Cardiac septum (tissue), 1 donor: ENCODE data around the gene REXO1. TPM values are rescaled to one million over a fixed set of nuclear protein-coding genes. Genes with fewer than 3 reads are reported as not detected.
"Not testable (repeated sequence)": the region's sequence is repeated elsewhere in the genome, so short reads cannot be mapped to it uniquely, and the experiment has no call there.

Source experiments
- DNase-seq: peaks from one replicate; pipeline ENCODE4 v3.0.0-alpha.2; 2020; ENCODE audit warnings: low spot score
- intact Hi-C: fragments of 100-400 bp; cut with DNase I; formaldehyde crosslinking; loops from one replicate; pipeline ENCODE4 v1.14.0; 2022
- total RNA-seq: library from RNA; stranded (reverse); fragmentation: NEBNext Ultra II Directional; extraction: Animal tissue kit (Norgen Biotek cat#: 25700); gene quantifications from one replicate; pipeline ENCODE4 v1.2.1, GENCODE V29; 2021
- donor health status: DM: no; HTN: no; CAD: no.

REXO1 gene
- total RNA-seq, 1 donor from 2014 or later: 16.7 TPM

DNA sequence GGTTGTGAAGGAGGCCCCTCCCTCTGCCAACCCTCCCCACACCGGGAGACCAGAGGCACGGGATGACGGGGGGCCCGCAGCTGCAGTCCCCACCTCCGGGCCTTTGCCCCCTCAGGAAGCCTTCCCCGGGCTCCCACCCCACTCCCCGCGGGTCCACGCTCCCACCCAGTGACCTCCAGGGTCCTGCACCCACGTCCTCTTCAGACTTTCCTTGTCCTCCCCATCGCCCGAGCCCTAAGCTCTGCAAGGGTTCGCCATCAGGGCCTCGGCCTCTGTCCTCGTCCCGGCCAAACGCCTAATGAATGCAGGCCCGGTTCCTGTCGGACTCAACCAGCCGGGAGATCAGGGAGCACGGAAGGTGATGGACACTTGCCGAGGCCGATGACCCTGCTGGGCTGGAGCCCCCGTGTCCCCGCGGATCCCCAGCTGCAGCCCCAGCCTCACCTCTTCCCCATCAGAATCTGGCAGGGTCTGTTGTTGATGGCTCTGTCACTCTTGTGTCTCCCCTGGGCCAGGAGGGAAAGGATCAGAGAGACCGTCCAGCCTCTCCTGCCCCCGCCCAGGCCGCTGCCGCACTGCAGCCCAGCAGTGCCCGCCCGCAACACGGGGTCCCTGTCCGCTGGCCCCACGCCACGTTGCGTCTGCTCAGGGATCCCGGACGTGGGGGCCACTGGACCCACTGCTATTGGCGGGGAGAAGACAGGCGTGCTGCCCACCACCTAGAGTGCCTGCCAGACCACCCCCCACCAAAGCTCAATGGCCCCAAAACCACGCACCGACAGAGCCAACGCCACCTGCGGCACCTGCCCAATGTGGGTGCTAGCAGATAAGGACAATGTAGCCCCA lies 41.9 kb downstream of the REXO1 start:
- DNase-seq: no peak
- intact Hi-C loops: no loop called here

DNA sequence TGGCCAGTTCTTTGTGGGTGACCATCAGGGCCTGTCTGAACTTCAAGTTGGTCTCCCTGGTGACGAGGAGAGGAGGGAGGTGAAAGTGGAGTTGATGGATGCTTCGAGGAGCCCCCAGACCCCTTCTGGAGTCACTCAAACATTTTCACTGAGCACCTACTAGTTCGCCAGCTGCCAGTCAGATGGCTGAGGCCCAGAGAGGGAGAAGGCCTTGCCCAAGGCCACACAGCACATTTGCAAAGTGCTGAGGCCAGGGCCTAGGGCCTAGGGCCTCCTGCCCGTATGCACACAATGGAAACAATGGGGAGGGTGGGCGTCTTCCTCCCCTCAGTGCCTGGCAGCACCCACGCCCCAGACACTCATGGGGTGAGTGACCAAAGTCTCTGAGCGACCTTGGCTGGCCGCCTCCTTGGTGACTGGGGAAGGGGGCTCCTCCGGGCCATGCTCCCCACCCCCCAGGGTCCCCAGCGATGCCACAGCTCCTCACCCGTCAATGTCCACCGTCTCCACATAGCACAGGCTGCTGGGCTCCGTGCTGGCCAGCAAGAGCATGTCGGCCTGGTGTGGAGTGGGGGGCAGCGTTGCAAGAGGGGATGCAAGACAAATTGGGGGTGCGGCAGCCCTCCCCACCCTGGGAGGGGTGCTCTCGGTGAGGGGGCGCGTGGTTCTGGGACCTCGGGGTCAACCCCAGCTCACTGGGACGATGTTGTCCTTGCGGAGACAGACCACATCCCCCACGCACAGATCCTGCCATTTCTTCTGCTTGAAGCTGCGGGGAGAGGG lies 42.7 kb downstream of the REXO1 start:
- no peak for DNase-seq
- intact Hi-C loops: no loop called here

DNA sequence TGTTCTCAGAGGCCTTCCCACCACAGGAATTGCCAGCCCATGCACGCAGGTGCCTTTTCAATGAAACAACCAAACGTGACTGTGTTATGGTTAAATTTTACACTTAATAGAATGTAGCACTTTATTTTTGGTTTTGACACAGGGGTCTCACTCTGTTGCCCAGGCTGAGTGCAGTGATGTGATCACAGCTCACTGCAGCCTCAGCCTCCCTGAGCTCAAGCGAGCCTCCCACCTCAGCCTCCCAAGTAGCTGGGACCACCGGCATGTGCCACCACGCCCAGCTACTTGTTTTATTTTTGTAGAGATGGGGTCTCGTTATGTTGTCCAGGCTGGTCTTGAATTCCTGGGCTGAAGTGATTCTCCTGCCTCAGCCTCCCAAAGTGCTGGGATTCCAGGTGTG lies 43.4 kb downstream of the REXO1 start:
- no peak for DNase-seq
- intact Hi-C loops: no loop called here

DNA sequence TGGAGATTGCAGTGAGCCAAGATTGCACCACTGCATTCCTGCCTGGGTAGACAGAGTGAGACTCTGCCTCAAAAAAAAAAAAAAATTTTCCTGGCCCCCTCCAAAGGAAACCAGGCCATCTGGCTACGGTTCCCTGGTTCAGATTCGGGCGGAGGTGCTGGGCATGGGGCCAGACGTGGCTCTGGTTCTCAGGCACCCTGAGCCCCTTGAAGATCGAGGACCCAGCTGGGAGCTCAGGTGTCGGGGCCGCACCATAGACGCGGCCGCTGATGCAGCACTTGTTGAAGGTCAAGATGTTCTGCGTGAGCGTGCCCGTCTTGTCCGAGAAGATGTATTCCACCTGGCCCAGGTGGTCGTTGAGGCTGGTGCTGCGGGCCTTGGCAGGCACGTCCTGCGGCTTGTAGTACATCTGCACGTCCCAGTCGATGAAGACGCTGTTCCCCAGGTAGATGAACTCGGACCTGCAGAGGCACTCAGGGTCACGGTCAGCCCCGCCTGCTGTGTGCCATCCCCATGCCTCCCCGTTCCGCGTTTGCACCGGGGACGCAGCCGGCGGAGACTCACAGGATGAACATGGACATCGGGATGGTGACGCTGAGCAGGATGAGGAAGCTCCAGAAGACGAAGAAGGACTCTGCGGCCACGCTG lies 48.5 kb downstream of the REXO1 start:
- intact Hi-C loops: loop anchor here (10.0 kb wide), 1 partner anchor 255 kb away; no protein-coding TSS in a partner anchor
- DNase-seq: no peak

DNA sequence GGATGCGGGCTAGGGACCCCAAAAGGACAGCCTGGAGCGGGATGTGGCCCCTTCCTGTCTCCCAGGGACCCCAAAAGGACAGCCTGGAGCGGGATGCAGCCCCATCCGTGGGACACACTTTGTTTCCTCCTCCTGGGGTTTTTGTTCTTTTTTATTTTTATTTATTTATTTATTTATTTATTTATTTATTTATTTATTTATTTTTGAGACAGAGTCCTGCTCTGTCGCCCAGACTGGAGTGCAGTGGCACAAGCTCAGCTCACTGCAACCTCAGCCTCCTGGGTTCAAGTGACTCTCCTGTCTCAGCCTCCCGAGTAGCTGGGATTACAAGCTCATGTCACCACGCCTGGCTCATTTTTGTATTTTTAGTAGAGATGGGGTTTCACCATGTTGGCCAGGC lies 51.0 kb downstream of the REXO1 start:
- intact Hi-C loops: loop anchor here (10.0 kb wide), 1 partner anchor 253 kb away; no protein-coding TSS in a partner anchor

DNA sequence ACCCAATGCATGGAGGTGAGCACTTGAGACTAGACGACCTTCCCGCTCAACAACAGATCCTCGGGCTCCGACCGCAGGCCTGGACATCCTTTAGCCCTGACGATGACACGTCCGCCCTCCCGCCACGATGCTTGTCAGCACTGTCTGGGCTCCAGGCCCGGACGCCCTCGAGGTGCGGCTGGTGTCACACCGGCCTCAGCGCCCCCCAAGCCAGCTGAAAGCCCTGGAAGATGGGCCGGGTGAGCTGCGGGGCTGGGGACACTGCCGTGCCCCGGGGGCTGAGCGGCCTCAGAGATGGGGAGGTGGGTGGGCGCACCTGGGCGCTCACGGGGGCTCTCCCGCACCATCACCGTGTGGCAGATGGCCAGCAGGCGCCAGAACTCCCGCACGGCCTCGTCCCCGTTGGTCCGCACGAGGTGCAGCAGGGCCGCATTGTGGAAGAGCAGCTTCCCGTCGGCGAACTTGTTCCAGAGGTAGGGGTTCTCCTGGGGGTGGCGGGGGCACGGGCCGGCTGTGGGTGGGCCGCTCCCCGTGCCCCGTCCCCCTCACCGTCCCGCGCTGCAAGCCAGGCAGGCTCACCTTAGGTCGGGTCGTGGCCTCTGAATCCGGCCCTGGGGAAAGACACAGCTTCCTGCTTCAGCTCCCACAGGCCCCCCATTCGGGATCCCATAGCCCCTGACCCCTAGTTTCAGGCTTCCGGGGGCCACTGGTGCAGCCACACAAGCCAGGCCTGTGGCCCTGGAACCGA lies 51.7 kb downstream of the REXO1 start:
- DNase-seq: no peak
- intact Hi-C loops: loop anchor here (10.0 kb wide), 1 partner anchor 252 kb away; no protein-coding TSS in a partner anchor

More for the DNA sequence above, 51.0 kb downstream of the REXO1 start:
- DNase-seq: not testable (repeated sequence)

DNA sequence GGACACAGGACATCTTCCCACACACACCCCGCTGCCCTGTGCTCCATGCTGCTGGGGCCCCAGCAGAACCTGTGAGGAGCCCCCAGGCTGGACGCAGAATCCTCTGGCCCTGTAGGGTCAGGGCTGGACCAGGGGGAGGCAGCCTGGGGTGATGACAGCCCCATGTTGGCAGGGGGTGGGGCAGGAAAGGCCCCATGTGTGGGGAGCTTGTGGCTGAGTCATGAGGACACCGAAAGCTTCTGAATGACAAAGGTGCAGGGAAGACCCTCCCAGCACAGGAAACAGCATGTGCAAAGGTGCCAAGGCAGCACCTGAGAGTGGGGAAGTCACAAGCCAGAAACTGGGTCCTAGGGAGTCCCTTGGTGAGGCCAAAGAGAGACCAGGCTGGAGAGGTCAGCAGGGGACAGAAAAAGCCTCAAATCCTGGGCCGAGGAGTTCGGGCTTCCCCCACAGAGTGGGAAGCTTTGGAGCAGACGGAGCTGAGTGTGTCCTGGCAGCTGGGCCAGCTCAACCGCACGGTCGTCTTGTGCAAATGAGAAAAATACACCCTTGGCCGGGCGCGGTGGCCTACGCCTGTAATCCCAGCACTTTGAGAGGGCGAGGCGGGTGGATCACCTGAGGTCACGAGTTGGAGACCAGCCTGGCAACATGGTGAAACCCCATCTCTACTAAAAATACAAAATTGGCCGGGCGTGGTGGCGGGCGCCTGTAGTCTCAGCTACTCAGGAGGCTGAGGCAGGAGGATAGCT lies 53.7 kb downstream of the REXO1 start:
- no peak for DNase-seq
- intact Hi-C loops: loop anchor here (10.0 kb wide), 1 partner anchor 250 kb away; no protein-coding TSS in a partner anchor

DNA sequence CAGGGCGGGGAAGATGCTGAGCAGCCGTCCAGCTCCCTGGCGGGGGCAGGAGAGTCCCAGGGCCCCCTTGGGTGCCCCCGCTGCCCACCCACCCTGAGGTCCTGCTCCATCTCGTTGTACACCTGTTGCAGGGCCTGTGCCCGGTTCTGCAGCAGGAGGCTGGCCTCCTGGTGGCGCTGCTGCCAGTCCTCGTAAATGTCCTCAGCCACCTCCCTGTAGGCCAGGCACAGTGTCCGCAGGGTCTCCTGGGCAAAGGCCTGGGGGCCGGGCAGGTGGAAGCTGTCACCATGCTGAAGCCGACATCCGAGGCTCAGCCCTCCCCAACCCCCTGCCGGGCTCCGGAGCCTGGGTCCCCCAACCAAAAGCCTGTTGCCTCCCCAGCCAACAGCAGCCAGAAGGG lies 56.4 kb downstream of the REXO1 start:
- no peak for DNase-seq

DNA sequence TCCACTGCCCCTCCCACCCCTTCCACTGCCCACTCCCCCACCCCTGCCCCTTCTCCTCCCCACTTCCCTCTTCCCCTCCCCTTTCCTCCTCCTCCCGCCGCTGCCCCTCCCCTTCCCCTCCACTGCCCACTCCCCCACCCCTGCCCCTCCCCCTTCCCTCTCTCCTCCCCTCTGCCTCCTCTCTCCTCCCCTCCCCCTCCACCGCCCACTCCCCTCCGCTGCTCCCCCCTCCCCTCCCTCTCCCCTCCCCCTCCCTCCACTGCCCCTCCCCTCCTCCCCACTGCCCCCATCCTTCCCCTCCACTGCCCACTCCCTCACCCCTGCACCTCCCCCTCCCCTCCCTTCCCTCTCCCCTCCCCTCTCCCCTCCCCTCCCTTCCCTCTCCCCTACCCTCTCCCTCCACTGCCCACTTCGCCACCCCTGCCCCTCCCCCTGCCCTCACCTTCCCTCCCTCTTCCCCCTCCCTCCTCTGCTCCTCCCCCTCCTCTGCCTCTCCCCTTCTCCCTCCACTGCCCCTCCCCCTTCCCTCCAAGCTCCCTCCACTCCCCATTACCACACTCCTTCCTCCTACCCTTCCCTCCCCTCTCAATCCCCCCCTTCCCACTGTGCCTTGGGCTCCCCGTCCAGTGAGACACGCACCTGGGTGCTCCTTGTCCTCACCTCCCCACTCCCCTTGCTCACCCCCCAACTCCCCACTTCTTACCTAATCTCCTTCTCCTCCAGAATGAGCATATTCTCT lies 58.1 kb downstream of the REXO1 start:
- DNase-seq: no peak
- intact Hi-C loops: loop anchor here (10.0 kb wide), 1 partner anchor 245 kb away; no protein-coding TSS in a partner anchor

More for the DNA sequence above, 56.4 kb downstream of the REXO1 start:
- intact Hi-C loops: loop anchor here (10.0 kb wide), 1 partner anchor 247 kb away; no protein-coding TSS in a partner anchor

DNA sequence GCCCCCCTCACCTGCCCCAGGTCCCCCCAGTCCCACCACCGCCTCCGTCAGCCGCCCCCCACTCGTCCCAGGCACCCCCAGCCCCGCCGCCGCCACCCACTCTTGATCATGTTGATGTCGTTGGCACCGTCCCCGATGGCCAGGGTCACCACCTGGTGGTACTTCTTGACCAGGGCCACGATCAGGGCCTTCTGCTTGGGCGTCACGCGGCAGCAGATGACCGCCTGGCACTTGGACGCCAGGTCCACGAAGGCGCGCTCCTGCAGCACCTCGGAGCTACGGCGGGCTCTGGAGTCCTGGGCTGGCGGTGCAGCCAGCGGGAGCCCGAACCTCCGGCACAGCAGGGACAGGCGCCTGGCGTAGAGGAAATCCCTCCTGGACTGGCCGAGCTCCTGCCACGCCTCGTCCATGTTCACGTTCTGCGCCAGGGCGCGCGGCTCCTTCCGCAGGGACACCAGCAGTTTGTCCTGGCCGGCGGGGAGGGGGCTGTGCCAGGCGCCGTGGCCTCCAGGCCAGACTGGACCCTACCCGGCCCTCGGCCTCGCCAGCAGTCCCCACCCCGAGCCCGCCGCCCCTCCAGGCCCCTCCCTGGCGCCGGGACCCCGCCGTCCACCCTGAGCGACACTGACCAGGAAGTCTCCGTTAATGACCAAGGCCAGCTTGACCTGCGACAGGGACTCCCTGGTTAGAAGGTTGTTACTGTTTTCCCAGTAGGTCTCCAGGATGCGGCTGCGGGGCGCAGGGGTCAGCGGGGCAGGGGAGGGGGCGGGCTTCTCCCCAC lies 58.8 kb downstream of the REXO1 start:
- intact Hi-C loops: loop anchor here (10.0 kb wide), 1 partner anchor 245 kb away; no protein-coding TSS in a partner anchor
- no peak for DNase-seq

DNA sequence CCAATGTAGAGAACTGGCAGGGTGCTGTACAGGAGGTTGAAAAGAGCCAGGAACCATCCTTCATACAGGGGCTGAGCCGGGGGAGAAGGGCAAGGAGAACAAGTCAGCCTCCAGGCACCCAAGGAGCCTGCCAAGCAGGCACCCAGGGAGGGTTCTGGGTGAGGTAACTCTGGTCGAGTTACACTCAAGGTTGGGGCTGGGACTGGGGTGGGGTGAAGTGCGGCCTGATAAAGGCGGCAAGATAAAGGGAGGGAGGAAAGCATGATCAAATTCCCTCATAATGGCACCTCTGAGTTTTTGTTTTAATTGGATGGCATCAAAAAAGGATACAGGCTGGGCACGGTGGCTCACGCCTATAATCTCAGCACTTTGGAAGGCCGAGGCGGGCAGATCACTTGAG lies 61.2 kb downstream of the REXO1 start:
- intact Hi-C loops: no loop called here
- DNase-seq: no peak

DNA sequence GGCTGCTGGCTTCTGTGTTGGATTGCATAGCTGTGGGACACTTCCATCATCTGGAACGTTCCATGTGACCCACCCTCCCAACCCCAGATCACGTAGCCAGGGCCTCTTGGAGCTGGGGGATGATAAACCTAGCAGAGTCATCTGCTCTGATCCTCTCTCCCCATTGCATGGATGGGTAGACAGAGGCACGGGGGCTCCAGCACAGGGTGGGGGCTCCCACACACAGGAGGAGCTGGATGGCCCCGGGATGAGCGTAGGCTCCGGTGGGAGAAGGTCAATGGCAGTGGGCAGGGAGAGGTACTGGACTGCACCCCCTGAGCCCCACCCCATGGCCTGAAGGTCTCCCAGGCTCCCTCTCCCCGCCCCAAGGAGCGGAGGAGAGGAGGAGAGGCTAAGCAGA lies 61.6 kb downstream of the REXO1 start:
- intact Hi-C loops: no loop called here
- DNase-seq: no peak

DNA sequence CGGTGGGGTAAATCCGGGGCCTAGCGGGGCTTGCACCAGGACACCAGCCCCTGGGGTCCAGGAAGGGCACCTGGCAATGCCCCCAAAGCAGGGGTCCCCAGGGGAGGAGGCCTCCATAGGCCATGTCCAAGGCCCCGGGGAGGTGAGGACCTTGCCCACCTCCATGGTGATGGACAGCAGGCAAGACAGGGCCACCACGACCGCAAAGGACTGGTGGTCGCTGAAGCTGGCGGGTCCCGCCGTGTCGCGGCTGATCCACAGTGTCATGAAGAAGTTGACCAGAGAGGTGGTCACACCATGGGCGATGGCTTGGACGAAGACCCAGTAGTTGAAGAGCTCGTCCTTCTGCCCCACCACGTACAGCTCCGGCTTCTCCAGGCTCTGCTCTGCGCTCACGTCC lies 63.0 kb downstream of the REXO1 start:
- no peak for DNase-seq

DNA sequence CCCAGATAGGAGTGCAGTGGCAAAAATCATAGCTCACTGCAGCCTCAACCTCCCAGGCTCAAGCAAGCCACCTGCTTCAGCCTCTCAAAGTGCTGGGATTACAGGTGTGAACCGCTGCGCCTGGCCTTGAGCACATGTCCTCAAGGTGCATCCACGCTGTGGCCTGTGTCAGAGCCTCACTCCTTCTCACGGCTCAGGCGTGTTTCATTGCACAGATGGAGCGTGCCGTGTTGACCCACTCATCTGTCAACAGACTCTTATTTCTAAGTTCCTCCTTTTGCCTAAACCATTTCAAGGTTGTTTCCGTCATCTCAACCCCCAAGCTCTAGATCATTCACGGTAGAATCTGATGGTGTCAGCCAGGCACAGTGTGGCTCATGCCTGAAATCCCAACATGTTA lies 64.4 kb downstream of the REXO1 start:
- no peak for DNase-seq
- intact Hi-C loops: no loop called here

More for the DNA sequence above, 63.0 kb downstream of the REXO1 start:
- intact Hi-C loops: no loop called here

DNA sequence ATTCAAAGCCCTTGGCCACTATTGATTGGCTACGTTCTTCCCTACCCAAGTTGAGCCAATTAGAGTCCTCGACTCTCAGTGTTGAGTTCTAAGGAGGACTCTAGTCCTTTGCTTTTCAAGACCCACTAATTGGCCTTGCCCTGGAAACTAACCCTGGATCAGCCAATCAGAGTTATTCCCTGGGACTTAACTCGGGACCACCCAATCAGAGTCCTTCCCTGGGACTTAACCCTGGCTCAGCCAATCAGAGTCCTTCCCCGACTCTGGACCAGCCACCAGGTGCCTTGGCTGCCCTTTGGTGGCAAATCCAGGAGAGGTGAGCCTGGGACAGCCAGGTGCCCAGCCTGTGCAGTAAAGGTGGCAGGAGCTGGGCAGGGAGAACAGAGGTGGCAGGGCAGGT lies 64.9 kb downstream of the REXO1 start:
- intact Hi-C loops: no loop called here

DNA sequence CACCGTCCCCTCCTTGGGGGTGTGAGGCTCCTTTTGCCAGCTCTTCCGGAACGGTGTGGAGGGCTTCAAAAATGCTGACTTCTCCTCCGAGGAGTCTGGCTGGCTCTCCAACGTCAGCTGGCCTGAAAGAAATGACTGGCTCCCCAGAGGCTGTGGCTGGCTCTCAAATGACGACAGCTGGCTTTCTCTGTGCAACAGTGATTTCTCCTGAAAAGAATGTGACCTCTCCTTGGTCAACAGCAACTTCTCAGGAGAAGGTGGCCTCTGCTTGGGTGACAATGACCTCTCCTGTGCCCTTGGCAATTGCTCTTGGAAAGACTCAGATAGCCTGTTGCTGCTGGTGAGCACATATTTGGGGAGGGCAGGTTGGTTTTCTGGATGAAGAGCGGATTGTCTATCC lies 65.8 kb downstream of the REXO1 start:
- DNase-seq: no peak
- intact Hi-C loops: no loop called here

More for the DNA sequence above, 64.9 kb downstream of the REXO1 start:
- DNase-seq: no peak
